HEK293T (cell line): ENCODE results near the gene FBXL20.
"Not testable (repeated sequence)": the region's sequence is repeated elsewhere in the genome, so short reads cannot be mapped to it uniquely, and the experiment has no call there.

Experiments used
- CTCF ChIA-PET: fragments of 350-600 bp; formaldehyde crosslinking; extraction: SDS; loops from one replicate; lab custom pipeline; 2021; ENCODE audit warnings: antibody characterized with exemption, inconsistent platforms; lab: Yijun Ruan, JAX
- POLR2A ChIA-PET: fragments of 350-600 bp; formaldehyde crosslinking; extraction: SDS; loops from one replicate; lab custom pipeline; 2020; ENCODE audit warnings: antibody characterized with exemption, inconsistent platforms; lab: Yijun Ruan, JAX
- DNase-seq: peaks from one replicate; pipeline ENCODE4 v3.0.0; 2012; ENCODE audit warnings: mixed read lengths; ENCODE audit errors: extremely low spot score
- ARNT ChIP-seq: fragments of 450-650 bp; IDR thresholded peaks from 2 replicates; pipeline ENCODE4 v1.6.1; 2017; ENCODE audit warnings: mild to moderate bottlenecking
- BHLHE40 ChIP-seq: fragments of 450-650 bp; IDR thresholded peaks from 2 replicates; pipeline ENCODE4 v1.6.1; 2016; ENCODE audit warnings: mild to moderate bottlenecking, moderate library complexity, borderline replicate concordance
- CTBP1 ChIP-seq: fragments of 450-650 bp; IDR thresholded peaks from 2 replicates; pipeline ENCODE4 v1.6.1; 2016; ENCODE audit warnings: borderline replicate concordance
- ELF4 ChIP-seq: fragments of 450-650 bp; IDR thresholded peaks from 2 replicates; pipeline ENCODE4 v1.6.1; 2017; ENCODE audit warnings: antibody characterized with exemption
- FOXA1 ChIP-seq: fragments of 450-650 bp; IDR thresholded peaks from 2 replicates; pipeline ENCODE4 v1.6.1; 2016; ENCODE audit warnings: mild to moderate bottlenecking
- FOXK2 ChIP-seq: fragments of 450-650 bp; IDR thresholded peaks from 2 replicates; pipeline ENCODE4 v1.6.1; 2016; ENCODE audit warnings: mild to moderate bottlenecking
- FOXM1 ChIP-seq: fragments of 450-650 bp; IDR thresholded peaks from 2 replicates; pipeline ENCODE4 v1.6.1; 2017; ENCODE audit warnings: mild to moderate bottlenecking, borderline replicate concordance
- HDGF ChIP-seq: fragments of 450-650 bp; IDR thresholded peaks from 2 replicates; pipeline ENCODE4 v1.6.1; 2017; ENCODE audit warnings: antibody characterized with exemption, borderline replicate concordance
- L3MBTL2 ChIP-seq: fragments of 450-650 bp; conservative IDR thresholded peaks from 2 replicates; pipeline ENCODE4 v1.6.1; 2016; ENCODE audit warnings: mild to moderate bottlenecking
- LEF1 ChIP-seq: fragments of 450-650 bp; IDR thresholded peaks from 2 replicates; pipeline ENCODE4 v1.6.1; 2017; ENCODE audit warnings: mild to moderate bottlenecking, borderline replicate concordance
- NFRKB ChIP-seq: fragments of 450-650 bp; IDR thresholded peaks from 2 replicates; pipeline ENCODE4 v1.6.1; 2016; ENCODE audit warnings: mild to moderate bottlenecking, moderate library complexity
- PKNOX1 ChIP-seq: fragments of 450-650 bp; IDR thresholded peaks from 2 replicates; pipeline ENCODE4 v1.6.1; 2016
- SP1 ChIP-seq: fragments of 450-650 bp; IDR thresholded peaks from 2 replicates; pipeline ENCODE4 v1.6.1; 2017
- SUZ12 ChIP-seq: fragments of 450-650 bp; IDR thresholded peaks from 2 replicates; pipeline ENCODE4 v1.6.1; 2016; ENCODE audit warnings: mild to moderate bottlenecking
- TARDBP ChIP-seq: fragments of 450-650 bp; IDR thresholded peaks from 2 replicates; pipeline ENCODE4 v1.6.1; 2016
- ZNF384 ChIP-seq: fragments of 450-650 bp; IDR thresholded peaks from 2 replicates; pipeline ENCODE4 v1.6.1; 2016

Gene FBXL20

DNA sequence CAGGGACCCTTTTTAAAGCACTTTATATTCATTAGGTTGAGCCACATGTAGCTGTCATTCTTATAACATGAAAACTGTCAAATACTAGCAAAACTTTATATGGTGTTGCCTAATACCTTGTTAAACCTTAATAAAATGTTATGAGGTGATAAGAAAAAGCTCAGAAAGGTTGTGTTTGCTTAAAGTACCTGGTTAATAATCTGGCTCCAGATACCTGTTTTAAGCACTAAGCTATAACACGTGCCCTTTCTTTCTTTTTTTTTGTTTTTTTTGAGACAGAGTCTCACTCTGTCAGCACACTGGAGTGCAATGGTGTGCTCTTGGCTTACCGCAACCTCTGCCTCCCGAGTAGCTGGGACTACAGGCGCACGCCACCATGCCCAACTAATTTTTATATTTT lies 116.7 kb downstream of the FBXL20 start:
- ChIA-PET POLR2A (interaction anchor here (1.5 kb wide), 1 partner anchor 118 kb away, joined by 4 read pairs; no protein-coding TSS in a partner anchor), CTCF (interaction anchor here (0.6 to 2.3 kb wide), 2 partner anchors 49 to 423 kb away, joined by 7 read pairs; no protein-coding TSS in a partner anchor)
- DNase-seq: no peak
- no peak for TF ChIP-seq ZNF384
- no peak for TF ChIP-seq TARDBP
- no peak for TF ChIP-seq HDGF
- no peak for TF ChIP-seq ARNT
- no peak for TF ChIP-seq NFRKB
- no peak for TF ChIP-seq BHLHE40
- TF ChIP-seq ELF4: no peak
- no peak for TF ChIP-seq CTBP1
- TF ChIP-seq L3MBTL2: no peak
- TF ChIP-seq FOXM1: no peak
- TF ChIP-seq SUZ12: no peak
- no peak for TF ChIP-seq SP1
- no peak for TF ChIP-seq FOXK2
- TF ChIP-seq FOXA1: no peak
- no peak for TF ChIP-seq PKNOX1

GRCh38 chr17:39283896-39284295 lies 117.5 kb downstream of the FBXL20 start:
- no peak for DNase-seq
- POLR2A ChIA-PET: interaction anchor here (1.5 kb wide), 1 partner anchor 119 kb away, joined by 4 read pairs; no protein-coding TSS in a partner anchor
- TF ChIP-seq SP1 (no peak), ELF4 (no peak), ZNF384 (no peak), PKNOX1 (no peak), BHLHE40 (no peak), L3MBTL2 (no peak), CTBP1 (no peak), ARNT (no peak), NFRKB (no peak), FOXK2 (no peak), SUZ12 (no peak), FOXM1 (no peak), TARDBP (no peak), LEF1 (no peak), HDGF (no peak)
- CTCF ChIA-PET: interaction anchor here (2.3 kb wide), 1 partner anchor 48 kb away, joined by 7 read pairs; no protein-coding TSS in a partner anchor

DNA sequence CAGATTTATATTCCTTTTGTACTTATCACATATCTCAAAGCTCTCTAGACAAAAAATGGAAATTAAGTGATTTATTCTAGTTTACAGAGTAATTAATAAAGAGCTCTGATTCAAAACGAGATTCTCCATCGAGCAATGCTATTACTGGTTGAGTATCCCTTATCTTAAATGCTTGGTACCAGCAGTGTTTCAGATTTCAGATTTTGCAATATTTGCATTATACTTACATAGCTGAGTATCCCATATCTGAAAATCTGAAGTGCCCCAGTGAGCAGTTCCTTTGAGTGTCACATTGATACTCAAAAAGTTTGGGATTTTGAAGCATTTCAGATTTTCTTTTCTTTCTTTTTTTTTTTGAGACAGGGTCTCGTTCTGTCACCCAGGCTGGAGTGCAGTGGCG lies 118.3 kb downstream of the FBXL20 start:
- TF ChIP-seq FOXA1 (no peak), L3MBTL2 (no peak), TARDBP (no peak)
- ChIA-PET POLR2A (no interaction called here), CTCF (interaction anchor here (2.3 kb wide), 1 partner anchor 47 kb away, joined by 7 read pairs; no protein-coding TSS in a partner anchor)
- DNase-seq: no peak

DNA sequence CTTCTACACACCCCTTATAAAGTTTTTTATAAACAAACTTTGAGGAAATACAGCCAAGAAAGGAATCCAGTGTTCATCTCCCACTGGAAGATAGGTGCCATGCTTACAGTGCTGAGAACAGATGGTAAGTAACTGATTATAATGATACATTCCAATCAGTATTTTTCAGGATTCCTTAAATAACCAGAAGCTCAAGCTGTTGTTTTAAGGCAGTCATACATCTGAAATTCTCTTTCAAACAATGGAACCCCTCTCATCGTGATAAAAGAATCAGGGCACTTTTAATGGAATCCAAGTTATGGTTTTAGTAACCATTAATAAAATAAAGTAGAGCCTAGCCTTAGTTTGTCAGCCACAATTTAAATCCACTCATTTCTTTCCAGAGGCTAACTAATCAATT lies 119.6 kb downstream of the FBXL20 start:
- TF ChIP-seq CTBP1 (no peak), TARDBP (no peak), NFRKB (no peak), ZNF384 (no peak), FOXK2 (no peak), LEF1 (no peak), L3MBTL2 (no peak), ELF4 (no peak), FOXA1 (no peak), SP1 (no peak), BHLHE40 (no peak), ARNT (no peak), PKNOX1 (no peak), FOXM1 (no peak), SUZ12 (no peak), HDGF (no peak)
- CTCF ChIA-PET: interaction anchor here (0.5 to 1.2 kb wide), 2 partner anchors 11 to 93 kb away, joined by 3 to 6 read pairs; no protein-coding TSS in a partner anchor
- POLR2A ChIA-PET: no interaction called here
- DNase-seq: no peak

DNA sequence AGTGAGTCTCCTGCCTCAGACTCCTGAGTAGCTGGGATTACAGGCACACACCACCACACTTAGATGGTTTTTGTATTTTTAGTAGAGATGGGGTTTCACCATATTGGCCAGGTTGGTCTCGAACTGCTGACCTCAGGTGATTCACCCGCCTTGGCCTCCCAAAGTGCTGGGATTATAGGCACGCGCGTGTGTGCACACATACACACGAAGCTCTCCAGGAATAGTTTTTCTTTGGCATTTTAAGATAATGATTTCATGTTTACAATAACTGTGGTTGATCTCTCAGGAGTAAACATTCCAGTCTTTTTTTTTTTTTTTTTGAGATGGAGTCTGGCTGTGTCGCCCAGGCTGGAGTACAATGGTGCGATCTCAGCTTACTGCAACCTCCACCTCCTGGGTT lies 123.2 kb downstream of the FBXL20 start:
- POLR2A ChIA-PET, CTCF ChIA-PET, DNase-seq: not testable (repeated sequence)

GRCh38 chr17:39277110-39277509 lies 124.3 kb downstream of the FBXL20 start:
- POLR2A ChIA-PET: no interaction called here
- DNase-seq: no peak
- CTCF ChIA-PET: interaction anchor here (0.8 kb wide), 1 partner anchor 33 kb away, joined by 4 read pairs; no protein-coding TSS in a partner anchor
- TF ChIP-seq NFRKB: no peak
- no peak for TF ChIP-seq FOXA1
- no peak for TF ChIP-seq SUZ12
- TF ChIP-seq LEF1: no peak
- no peak for TF ChIP-seq CTBP1
- no peak for TF ChIP-seq SP1
- TF ChIP-seq TARDBP: no peak
- no peak for TF ChIP-seq HDGF
- no peak for TF ChIP-seq FOXM1
- TF ChIP-seq FOXK2: no peak
- no peak for TF ChIP-seq BHLHE40
